NCI-H128 (cell line): Measurements from ENCODE around the gene GALNT2.

ENCODE experiments used
- DNase-seq: peaks from one replicate; lab custom pipeline; 2025; ENCODE audit not compliant: unreplicated experiment; lab: John Stamatoyannopoulos, UW

GALNT2 gene

DNA sequence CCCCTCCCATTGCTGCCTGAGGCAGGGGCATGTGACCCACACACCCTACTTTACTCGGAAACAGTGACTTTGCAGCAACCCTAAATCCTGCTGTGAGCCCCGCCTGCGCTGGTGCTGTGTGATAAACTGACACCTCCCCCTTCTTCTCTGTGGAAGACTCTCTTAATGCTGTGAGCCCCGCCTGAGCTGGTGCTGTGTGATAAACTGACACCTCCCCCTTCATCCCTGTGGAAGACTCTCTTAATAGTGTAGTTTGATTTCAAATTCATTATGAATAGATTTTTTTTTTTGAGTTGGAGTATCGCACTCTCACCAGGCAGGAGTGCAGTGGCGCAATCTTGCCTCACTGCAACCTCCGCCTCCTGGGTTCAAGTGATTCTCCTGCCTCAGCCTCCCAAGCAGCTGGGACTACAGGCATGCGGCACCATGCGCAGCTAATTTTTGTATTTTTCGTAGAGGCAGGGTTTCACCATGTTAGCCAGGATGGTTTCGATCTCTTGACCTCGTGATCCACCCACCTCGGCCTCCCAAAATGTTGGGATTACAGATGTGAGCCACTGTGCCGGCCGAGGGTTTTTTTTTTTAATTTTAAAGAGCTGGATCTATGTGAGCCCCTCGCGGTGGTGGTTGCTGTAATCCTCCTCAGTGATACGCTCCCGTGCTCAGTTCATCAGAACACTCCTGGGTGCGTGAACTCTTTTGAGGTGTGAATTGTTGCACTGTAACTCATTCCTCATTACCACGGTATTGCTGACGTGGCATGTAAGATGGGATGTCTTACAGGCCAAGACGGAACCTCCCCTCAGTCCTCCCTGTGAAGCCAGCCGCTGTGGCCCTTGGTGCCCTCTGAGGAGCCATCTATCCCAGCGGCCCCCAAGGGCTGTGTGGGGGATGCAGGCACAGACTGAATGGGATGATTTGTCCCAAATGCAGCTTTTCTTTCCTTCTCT, 60.3 kb downstream of the GALNT2 start:
- no peak for DNase-seq

DNA sequence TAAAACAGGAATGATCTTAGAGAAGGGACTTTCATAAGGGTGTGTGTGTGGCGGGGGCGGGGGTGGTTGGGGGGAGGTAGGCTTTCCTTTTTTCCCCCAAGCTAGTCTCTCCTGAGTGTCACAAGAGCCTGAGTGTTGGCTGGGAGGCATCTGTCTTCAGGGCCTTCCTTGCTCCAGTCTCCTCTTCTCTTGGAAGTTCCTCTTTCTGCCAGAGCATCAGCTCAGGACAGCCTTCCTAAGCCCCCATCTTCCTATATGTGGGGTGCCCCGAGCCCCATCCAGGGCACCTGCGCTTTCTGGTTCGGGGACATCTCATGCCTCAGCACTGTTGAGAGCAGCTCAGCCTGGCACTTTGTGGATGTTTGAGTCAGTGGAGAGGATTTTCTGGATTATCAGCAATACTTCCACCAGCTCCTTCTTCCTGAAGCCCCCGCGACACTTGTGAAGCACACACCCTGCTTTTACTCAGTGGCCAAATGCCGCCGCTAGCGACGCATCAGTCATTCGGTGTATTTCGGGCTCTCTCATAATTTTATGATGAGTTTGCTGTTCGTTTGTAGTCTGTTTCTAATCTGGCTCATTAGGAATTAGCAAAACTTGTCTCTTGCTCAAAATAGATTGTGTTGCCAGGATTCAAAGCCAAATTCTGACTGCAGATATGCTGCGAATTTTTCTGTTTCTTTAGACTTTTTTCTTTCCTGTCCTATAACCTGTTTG, 61.7 kb downstream of the GALNT2 start:
- no peak for DNase-seq

DNA sequence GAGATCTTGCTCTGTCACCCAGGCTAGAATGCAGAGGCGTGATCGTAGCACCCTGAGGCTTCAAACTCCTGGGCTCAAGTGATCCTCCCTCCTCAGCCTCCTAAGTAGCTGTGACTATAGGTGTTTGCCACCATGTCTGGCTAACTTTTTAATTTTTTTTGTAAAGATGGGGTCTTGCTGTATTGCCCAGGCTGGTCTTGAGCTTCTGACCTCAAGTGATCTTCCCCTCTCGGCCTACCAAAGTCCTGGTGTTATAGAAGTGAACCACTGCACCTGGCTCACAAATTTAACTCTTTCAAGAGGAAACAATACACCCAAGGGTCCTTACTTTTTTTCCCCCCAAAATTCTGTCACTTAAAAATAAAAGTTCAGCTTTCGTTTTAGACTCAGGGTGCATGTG, 62.3 kb downstream of the GALNT2 start:
- DNase-seq: no peak

DNA sequence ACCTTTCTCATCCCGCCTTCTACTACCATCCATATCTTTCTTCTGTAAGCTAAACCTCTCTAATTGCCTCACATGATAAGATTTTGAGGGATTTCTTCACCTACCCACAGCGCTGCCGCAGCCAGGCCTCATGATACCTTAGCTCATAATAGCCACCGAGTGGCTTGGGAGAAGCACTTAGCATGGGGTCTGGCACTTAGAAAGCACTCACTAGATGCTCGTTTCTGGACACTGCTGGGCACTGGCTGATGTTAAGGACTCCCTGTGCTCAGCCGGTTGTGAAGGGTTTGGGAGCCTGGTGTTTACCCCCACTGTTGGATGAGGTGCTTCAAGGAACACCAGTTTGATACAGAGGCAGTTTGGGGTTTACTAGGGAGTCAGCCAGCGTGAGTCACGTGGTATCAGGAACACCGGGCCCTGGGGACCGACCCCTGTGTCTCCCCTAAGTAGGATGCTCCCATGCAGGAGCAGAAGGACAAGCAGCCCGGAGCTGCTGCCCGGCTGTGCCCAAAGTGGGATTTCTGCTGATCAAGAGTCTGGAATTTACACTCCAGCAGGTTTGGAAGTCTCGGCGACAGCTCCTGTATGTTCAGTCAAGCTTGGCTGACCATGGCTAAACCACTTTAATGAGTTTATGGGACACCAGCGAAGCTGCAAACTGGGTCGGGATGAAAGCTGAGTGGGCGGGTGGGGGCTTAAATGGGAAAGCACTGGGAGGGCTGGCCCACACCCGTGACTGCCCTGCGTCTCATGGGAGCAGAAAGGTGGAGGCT, 63.3 kb downstream of the GALNT2 start:
- no peak for DNase-seq

DNA sequence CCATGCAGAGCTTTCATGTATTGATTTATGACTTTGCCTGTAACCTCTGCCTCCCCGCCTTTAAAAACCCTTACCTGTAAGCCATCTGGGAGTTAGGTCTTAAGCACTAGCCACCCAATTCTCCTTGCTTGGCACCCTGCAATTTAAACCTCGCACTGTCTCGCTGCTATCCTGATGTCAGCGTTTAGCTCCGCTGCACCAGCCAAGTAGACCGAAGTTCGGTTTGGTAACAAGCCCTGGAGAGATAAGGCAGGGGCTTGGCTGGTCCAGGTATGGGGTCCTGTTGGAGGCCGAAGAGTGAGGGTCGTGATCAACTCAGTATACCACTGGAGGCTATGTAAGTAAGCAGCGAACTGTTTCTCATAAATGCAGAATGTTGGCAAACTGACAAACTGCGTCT, 64.4 kb downstream of the GALNT2 start:
- no peak for DNase-seq

DNA sequence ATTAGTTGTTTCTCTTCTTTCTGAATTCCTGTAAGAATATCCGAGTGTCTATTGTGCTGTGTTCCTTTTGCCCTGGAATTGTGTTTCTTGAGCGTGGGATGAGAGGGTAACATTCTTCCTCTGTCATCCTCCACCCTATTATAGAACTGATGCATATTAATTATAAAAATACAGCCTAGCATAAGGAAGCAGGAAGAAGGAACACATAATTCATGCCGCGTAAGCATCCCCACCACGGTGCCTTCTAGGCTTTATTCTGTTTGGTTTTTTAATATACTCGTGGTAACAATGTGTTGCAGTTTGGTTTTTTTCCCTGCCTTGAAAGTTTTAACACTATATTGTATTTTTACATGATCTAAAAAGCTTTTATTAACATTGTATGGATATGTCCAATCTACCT, 65.7 kb downstream of the GALNT2 start:
- no peak for DNase-seq

DNA sequence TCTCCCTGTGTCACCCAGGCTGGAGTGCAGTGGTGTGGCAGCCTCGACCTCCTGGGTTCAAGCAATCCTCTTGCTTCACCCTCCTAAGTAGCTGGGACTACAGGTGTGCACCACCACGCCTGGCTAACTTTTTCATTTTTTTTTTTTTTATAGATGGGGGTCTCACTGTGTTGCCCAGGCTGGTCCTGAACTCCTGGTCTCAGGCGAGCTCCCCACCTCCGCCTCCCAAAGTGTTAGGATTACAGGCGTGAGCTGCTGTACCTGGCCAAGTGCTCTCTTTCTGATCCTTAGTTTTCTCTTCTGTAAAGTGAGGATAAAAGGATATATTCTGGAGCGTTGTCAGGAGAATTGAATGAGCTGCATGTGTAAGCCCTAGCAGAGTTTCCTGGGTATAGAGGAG, 68.7 kb downstream of the GALNT2 start:
- no peak for DNase-seq

DNA sequence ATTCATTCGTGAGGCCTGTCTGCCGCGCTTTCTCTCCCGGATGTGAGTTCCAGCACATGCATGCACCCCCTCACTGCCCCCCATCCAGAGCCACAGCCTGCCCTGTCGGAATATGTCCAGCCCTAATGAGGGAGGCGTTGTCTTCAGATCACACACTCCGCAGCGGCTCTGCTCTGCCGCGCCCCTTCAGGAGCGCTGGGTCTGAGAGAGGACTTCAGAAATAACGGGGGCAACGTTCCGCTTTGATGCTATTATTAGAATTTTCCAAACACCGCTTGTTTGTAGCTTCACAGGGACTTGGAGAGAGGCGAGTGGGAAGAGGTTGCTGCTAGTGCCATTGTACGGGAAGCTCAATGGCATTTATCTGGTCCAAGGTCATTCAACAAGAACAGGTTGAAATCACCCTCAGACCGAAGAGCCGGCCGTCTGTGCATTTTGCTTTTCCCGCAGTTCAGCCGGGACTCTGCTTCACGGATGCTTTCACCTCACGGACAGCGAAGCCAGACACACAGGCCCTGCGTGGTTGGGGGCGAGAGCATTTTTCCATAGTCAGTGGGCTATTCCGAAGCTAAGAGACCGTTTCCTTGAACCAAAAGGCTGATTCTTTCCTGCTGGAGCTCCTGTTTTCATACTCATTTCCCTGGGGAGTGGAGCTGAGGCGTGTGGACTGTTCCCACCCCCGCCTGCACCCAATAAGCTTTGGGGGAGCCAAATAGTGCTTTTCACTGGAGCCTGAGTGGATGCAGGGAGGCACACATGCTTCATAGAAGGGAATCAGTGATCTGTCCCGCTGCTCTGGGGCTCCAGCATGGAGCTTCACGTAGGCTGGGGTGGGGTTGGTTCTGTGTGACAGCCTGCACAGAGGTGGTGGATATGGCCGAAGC, 69.7 kb downstream of the GALNT2 start:
- DNase-seq: no peak

DNA sequence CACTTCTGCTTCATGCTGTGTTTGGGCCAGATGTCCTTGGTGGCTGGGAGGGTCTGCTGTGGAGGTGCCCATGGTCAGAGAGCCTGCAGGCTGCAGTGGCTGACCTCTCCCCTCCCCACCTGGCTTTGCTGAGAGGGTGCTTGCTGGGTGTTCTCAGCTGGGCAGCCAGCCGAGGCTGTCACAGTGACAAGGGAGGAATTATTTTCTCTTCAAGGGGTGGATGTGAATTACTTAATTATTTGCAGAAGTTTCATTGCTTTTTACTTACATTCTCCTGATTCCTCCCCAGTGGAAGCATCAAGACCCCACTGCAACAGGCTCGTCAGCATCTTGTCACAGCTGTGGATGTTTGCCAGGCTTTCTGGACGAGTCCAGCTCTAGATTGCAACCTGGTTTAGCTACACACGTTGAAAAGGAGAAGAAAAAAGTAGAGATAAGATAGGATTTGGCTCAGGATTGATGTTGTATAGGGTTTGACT, 70.3 kb downstream of the GALNT2 start:
- no peak for DNase-seq

DNA sequence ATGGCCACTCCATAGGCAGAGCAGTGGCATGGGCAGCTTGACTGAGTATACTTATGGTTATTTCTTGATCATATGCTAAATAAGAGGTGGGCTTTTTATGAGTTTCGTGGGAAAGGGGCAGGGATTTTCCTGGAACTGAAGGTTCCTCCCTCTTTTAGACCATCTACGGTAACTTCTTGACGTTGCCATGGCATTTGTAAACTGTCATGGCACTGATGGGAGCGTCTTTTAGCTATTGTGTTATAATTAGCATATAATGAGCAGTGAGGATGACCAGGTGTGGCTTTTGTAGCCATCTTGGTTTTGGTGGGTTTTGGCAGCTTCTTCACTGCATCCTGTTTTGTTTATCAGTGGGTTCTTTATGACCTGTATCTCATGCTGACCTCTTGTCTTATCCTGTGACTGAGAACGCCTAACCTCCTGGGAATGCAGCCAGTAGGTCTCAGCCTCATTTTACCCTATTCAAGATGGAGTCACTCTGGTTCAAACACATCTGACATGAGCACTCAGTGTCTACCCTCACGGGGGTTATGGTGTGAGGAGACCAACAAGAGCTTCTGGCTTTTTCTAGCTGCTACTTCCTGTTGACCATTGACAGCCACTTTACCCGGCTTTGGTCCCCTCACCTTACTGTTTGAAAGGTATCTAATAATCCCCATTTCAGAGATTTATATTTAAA, 71.7 kb downstream of the GALNT2 start:
- DNase-seq: no peak

DNA sequence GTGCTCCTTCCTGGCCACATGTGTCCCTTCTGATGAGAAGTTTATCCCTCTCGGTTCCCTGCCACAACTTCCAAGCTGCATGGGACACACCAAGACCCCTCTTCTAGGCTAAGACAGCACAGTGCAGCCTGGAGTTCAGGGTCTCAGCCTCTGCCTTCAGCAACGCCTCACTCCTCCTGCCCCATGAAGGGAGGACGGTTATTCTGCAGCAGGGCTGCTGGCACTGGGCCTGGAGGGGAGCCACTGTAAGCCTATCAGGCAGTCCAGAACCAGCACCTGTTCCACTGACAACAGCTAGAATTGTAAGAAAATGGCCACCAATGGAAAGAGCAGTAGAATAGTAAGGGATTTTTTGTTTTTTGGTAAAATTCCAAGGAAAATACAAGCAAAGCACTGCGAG, 72.3 kb downstream of the GALNT2 start:
- DNase-seq: no peak

DNA sequence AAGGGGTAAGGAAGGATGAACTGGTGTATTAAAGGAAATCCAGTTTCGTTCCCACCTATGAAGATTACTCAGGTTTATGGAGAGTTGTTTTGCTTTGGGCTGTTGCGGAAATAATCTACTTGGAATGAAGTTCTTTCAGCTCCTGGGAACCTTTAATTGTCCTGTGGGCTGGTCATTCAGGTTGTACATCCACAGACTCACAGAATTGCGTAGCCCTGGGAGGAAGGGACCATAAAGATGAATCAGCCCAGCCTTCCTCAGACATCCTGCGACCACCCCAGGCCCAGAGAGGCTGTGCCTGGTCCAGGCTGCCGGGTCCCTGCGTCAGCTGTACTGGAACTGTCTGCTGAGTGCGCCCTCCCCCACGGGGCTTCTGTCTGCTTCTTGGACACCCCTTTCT, 72.7 kb downstream of the GALNT2 start:
- DNase-seq: no peak

DNA sequence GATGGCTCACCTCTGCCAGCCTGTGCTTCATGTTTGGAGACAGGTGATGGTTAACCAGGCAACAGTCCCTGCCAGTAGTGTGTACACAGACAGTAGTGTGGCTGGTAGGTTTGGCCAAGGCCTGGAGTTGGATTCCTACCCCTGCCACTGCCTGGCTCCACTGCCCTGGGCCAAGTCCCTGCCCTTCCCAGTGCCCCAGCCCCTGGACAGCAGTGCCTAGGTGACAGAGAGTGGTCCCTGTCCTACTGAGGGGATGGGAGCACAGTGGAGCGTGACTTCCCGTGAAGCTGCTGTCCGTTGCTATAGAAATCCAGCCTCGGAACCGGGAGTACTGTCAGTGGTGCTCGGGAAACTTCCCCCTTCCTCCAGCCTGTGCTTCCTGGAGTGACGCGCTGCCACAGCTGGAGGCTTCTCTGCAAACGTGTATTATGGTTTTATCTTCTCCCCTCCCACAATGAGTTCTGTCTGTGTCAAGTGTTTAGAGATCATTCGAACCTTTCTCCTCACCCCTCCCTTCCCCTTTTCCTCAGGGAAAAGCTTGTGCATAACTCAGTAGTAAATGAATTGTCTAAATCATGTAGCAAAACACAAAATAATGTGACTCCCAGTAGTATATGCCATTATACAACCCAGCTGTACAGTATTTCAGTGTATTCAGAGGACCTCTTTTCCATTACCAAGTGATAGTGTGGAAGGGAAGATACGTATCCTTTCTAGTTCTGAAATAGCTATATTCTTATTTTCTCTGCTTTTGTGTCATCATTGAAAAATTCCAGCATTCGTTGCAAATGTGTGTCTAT, 73.4 kb downstream of the GALNT2 start:
- DNase-seq: no peak

DNA sequence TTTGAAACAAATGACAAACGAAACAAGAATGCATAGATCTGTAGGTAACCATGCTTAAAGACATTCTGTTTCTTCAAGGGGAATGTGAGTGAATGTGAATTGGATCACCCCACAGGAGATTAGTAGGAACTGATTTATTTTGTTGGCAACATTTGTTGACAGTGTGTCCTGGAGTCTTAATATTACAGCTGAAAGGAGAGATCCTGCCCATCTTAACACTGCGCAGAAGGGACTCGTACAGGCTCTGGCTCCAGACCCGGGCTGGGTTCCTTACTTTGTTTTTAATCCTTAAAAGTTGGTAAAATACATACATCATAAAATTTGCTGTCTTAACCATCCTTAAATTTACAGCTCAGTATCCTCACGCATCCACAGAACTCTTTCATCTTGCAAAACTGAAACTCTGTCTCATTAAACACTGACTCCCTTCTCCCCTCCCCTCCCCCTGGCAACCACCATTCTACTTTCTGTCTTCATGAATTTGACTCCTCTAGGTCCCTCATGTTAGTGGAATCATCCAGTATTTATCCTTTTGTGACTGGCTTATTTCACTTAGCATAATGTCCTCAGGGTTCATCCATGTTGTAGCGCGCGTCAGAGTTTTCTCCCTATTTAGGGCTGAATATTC, 74.1 kb downstream of the GALNT2 start:
- no peak for DNase-seq

DNA sequence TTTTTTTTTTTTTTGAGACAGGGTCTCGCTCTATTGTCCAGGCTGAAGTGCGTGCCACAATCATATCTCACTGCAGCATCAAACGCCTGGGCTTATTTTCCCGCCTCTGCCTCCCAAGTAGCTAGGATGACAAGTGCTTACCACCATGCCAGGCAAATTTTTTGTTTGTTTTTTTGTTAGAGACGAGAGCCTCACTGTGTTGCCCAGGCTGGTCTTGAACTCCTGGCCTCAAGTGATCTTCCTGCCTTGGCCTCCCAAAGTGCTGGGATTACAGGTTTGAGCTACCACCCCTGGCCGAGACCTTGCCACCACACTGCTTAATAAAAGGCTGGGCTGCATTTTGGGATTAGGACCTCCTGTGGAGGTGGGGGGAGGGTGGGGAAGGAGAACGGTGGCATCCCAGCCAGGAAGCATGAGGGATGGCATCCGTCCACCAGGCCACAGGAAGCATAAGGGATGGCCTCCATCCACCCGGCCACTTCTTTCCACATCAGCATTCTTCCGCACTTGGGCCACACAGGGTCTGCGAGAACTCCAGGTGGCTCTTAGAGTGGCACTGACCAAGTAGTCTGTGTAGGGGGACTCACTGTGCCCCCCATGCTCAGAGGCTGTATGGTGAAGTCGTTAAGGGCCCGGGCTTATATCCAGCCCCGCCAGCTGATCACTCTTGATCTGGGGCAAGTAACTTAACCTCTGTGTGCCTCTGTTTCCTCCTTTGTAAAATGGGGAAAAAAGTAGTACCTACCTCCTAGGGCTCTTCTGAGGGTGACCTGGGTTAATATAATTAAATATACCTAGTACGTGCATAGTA, 75.0 kb downstream of the GALNT2 start:
- DNase-seq: no peak

DNA sequence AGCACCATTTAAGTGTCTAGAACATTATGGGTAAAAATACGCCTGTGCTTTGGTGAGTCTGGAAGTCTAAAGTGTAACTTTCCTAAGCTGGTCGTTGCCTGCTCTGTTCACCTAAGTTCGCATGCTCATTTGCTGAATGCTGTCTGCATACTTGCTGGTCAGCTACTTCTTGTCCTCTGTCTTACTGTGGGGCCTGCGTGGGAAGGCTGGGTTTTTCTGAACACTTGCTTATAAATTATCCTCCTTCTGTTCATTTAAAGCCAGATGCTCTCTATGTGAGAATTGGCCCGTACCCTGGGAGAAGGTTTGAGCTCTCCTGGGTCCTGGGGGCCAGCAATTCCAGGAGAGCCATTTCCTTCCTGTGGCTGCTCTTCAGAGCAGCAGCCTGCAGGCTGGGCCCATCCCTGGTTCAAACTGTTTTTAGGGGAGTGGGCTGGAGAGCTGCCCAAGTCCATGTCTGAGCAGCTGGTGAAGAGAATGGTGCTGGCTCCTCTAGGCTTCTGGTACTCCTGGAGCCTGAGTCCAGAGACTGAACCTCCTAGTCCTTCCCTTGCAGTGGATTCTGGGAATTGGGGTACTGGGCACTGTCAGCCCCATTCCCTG, 75.7 kb downstream of the GALNT2 start:
- DNase-seq: no peak

DNA sequence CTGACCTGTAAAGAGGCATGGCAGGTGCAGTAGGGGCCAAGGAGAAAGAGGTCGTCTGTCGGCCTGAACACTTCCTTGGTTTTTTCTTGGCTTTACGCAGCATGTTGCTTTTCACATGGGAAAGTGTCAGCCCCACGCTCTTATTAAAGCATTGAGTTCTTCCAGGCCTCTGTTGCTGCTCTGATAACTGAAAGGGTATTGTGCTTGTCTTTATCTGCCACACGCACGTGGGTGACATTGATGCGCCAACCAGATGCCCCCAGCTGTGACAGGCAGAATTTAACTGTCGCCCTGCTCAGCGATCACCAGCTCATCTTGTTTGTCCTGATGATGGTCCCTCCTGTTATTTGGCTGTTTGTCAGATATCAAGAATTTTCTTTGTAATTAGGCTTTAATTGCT, 76.5 kb downstream of the GALNT2 start:
- no peak for DNase-seq
